ENCODE measurements around the gene POU2F3.

Gene POU2F3

DNA sequence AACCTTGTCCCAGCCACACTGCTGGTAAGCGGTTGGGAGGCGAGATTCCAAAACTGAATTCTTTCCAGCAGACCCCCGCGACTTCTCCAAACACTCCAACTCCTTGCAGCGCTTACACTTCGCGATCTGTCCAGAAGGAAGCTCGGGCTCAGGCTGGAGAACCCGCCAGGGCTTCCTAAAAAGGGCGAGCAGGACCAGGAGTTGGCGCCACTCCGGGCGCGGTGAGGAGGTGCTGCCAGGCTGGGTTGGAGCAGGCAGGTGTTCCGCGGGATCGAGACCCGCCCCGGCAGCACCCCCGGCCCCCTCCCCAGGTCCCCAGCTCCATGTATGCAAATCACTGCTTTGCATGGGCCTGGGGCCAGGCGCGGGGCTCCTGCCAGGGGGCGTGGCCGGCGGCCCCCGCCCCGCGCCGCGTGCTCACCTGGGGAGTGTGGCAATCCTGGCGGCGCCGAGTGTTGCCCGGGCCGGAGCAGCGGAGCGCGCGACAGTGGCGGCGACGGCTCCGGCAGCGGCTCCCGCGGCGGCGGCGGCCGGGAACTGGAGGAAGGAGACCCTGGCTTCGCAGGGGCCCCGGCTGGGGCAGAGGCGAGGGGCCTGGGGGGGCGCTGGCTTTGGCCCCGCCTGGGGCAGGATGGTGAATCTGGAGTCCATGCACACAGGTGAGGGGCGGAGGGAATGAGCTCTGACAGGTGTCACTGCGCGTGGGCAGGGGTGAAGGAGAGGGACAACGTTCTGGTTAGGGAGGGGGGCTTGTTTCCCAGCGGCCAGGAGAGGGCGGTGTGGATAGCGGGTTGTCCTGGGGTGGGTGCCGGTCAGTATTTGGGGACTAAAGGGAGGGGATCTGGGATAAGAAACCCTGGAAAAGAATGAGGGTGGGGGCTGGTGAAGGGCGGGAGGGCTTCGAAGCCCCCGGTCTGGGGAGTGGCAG lies at the start of gene POU2F3:
Gene POU2F3, plus strand, starts transcription at position 428 of the 928 bp plus-strand sequence. Its CDS starts 204 bp downstream, at position 632.
- no peak for DNase-seq

DNA sequence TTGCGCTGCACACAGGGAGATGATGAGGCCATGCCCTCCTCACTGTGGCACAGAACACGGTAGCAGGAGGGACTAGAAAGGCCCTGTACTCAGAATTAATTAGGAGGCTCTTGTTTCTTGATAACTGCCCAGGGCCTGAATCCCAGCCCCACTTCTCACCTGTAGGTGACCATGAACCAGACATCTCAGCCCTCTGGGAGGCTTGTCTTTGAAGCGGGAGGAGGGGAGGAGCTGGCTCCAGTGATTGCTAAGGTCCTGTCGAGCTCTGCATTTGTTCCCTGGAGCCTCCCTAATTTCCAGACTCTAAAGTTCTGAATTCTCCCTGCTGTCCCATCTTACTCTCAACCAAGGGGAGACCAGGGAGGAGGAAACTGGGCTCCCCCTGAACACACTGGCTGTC lies 48.9 kb upstream of the POU2F3 start:
- DNase-seq: no peak

DNA sequence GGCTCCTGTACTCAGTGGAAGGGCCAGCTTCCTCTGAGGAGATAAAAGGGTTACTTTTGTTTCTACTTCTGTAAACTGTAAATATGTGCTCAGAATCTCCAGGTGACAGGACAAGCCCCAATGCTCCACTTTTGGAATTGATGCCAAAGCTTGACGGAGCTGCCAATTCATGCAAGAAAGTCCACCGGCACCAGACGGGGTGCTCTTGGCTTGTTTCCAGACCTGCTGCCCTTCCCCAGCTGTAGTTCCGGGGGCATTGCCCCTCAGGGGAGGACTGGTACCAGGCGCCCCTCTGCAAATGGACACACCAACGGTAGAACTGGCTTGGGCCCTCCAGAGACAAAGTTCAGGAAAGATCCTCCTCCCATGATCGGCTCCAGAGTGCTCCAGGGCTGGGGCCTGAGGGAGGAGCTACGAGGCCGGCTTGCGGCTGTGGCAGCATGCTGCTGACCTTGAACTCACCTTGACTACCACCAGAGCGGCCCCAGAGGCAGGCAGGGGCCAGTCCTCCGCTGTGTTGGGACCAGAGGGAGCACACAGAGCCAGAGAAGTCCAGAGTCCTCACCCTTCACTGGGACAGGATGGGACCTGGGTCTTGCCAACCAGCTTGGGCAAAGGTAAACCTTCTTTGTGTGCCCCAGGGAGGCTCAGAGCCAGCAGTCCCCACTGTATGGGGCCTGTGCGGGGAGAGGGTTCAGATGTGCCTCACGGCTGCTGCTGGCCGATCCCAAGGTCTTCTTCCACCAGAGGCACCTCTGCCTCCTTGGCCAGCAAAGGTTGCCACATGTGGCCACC lies 46.9 kb upstream of the POU2F3 start:
- DNase-seq: no peak

DNA sequence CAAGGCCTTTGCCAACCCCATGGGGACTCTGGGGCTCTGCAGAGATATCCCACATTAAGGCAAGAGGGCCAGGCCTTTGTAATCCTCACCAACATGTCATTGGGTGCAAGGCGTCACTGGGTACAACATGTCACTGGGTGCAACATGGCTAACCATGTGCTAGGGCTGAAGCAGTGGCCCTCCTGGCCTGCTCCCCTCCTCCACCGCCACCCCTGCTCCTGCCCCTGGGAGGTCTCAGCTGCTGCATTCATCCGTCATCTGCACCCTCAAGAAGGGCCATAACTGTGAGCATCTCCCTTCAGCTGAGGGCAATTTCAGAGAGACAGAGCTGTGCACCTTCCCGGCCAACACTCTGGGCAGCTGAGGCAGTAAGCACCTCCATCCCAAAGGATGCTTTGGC lies 45.8 kb upstream of the POU2F3 start:
- DNase-seq: no peak

DNA sequence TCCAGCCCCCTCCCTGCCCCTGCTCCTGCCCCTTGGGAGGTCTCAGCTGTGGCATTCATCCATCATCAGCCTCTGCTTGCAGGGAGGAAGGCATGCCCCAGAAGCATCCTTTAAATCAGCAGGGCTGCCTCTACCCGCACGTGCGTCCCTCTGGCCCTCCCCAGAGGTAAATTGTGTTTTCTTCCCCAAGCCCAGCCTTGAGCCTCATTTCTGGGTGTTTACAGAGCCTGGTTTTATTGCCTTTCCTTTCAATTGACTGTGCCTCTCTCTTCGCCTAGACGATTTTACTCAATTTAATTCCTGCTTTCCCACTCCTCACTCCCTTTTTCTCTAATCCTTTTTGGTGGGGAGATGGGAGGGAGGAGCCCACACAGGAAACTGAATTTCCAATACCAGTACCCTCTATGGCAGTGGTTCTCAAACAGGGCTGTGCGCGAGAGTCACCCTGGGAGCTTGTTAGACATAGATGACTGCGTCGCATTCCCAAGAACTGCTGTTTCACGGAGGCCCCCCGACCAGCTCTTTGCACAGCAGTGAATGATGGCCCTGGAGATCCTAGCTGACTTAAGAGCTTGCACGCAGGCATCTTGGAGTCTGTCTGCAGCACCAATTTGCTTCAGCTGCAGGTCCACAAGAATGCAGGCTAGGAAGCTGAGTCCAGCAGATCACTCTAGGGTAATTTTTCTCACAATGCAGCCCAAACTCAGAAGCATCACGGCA lies 44.2 kb upstream of the POU2F3 start:
- DNase-seq: no peak

DNA sequence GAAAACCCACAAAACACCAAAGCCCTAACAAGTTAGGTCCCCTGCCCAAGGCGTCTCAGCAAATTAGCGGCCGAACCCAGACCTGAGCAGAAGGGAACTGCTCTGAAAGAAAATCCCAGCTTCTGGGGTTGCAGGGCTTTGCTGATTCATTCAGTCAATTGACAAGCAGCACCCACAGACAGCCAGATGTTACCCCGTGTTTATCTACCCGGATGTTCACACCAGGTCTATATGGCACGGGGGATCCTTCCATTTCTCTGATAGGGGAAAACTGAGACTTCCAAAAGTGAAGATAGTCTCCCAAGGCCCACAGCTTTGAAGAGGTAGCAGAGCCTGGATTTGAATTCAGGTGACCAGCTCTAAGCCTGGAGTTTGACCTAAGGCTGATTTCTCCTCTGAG lies 43.1 kb upstream of the POU2F3 start:
- no peak for DNase-seq

DNA sequence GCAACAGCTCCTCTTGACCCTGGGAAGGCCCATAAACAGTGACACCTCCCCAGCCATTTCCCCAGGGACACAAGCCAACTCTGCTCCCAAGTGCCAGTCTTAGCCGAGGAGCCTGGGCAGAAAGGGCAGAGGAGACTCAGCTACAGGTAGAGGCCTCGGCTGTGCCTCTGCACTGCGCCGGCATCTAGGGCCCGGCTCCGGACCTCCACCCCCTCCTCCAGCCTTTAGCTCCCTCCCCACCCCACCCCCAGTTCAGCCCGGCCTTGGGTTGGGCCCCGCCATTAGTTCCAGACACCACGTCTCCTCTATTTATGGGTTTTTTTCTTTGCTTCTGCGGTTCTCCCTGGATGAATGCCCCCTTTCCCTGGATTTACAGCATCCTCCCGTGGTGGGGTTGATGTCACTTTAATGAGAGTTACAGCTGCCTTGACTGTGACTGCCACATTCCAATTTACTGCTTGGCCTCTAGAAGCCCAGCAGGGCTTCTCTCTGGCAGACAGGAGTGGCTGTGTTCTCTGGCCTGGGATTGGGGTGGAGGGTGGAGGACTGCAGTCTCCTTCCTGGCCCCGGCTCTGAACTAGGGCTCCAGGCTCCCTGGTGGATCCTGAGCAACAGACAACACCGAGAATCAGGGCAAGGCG lies 42.6 kb upstream of the POU2F3 start:
- no peak for DNase-seq

DNA sequence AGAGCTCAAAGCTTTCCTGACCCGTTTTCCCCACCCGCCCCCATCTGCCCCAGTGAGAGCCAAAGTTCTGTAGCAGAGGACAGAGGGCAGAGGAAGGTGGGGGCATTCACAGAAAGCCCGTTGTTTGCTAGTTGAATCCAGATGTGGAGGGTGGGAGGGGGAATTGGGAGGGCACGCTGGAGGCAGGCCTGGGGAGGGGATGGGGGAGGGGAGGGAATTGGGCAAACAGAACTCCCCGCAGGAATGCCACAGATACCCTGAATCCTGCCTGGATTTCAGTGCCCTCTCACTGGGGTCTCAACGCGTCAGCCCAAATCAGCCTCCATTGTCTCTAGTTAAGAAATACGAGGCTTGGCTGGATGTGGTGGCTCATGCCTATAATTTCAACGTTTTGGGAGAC lies 42.0 kb upstream of the POU2F3 start:
- DNase-seq: no peak

DNA sequence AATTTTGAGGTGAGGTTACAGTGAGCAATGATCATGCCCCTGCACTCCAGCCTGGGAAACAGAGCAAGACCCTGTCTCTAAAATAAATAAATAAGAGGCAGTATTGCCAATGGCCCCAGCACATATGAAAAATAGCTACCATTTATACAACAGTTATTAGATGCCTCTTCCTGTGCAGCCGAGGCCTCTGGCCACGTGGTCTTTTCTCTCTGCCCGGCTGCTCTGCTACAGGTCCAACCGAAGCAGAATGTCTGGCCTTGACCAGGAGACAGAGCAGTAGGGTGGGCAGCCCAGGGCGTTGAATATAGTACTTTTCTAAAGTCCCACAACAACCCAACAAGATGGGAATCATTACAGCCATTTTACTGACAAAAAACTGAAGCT lies 41.5 kb upstream of the POU2F3 start:
- no peak for DNase-seq

DNA sequence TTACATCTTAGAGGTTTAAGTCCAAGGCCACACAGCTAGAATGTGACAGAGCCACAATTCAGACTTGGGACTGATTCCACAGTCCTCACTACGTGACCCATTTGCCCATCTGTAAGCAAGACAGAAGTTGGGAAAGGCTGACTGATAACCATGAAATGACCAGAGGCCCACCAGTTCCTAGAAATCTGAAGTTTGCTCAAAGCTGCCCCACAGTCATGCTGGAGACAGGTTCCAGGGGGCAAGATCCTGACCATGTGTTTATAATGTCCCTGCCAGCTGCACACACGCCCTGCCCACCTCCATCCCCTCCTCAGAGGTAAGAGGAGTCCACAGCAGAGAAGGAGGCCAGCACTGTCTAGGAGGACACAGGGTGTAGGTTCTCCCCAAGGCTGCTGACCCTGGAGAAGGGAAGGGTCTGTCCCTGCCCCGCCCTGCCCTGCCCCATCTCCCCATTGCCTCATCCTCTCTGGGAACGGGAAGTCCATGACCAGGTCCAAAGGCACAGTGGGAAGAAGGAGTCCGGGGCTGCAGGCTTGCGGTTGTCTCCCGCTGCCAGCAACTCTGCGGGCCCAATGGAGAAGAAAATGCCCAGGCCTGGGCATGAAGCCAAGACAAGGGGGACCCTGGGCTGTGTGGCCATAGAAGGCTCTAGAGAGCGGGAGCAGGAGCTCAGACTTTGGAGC lies 41.0 kb upstream of the POU2F3 start:
- no peak for DNase-seq

DNA sequence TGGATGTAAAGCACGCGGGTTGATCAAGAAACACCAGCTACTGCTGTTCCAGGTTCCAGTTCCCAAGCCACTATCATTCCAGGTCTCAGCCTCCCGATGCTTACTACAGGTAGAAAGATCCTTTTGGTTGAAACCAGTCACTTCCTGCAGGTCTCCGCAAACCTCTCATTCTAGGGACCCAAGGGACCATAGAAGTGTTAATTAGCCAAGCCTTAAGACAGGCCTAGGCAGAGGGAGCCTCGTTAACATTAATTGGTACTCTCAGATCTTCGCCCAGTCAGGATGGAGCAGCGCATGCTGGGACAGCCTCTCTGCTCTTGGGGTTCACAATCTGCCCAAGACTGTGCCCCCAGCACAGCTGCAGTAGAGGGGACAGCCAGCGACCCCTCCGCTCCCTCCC lies 40.3 kb upstream of the POU2F3 start:
- DNase-seq: no peak

DNA sequence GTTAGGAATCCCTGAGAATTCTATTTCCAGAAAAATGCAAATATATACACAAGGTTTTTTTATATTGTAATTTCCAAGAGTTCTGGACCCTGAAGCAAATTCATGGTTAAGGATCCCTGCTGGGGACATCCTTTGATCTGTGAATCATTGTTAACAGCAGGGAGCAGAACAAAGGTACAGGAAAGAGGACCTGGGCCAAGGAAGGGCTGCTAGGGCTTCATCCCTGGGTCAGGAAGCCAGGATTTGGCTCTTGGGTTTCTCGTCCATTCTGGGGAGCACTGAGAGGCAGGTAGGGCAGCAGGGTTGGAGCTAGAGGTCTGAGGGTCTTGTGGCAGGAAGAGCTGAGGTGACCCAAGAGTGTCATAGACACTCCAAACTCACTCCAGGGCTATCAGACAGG lies 39.3 kb upstream of the POU2F3 start:
- DNase-seq: no peak

DNA sequence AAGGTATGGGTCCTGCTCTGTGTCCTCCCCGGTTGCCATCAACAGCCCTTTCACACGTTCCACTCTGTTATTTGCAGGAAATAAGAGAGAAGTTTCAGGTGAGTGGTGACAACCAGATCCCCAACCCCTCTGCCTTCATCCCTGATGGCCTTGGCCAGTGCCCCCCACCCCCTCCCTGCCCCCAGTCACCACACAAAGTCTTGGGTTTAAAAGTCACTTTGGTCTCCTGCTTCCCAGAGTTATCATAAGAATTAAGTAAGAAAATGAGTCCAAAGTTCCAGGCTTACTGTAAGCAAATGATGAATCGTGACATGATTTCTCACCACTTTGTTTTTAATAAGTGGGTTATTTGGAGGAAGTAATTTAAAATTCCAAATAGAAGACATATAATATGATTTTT lies 38.3 kb upstream of the POU2F3 start:
- no peak for DNase-seq

DNA sequence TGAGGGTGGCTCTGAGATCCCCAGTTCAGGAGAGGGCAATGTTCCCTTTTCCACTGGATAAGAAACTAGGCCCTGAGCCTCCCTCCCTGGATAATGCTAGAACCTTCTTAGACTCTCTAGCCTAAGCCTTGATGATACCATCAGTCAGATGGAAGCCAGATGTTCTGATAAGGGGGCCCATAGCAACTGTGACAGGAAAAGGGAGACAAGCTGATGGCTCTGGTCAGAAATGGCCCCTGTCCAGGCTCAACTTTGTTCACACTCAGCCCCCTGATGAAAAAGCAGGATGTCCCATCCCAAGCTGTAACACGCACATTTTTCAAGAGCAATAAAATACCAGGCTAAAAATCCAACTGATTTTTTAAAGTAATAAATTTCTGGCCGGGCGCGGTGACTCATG lies 36.3 kb upstream of the POU2F3 start:
- no peak for DNase-seq

DNA sequence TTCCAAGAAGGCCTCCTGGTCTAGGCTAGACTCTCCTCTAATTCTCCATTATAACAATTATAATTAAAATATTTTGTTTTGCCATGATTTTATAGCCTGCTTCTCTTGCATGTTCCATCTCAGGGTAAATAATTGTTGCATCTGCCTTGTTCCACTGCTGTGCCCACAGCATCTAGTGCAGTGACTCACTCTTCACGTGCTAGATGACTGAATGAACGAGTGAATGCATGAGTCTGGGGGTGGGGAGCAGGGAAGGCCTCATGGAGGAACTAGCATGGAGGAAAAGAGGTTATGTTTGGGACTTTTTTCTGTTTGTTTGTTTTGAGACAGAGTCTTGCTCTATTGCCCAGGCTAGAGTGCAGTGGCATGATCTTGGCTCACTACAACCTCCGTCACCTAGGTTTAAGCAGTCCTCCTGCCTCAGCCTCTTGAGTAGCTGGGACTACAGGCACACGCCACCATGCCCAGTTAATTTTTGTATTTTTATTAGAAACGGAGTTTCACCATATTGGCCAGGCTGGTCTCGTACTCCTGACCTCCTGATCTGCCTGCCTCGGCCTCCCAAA lies 34.3 kb upstream of the POU2F3 start:
- no peak for DNase-seq

DNA sequence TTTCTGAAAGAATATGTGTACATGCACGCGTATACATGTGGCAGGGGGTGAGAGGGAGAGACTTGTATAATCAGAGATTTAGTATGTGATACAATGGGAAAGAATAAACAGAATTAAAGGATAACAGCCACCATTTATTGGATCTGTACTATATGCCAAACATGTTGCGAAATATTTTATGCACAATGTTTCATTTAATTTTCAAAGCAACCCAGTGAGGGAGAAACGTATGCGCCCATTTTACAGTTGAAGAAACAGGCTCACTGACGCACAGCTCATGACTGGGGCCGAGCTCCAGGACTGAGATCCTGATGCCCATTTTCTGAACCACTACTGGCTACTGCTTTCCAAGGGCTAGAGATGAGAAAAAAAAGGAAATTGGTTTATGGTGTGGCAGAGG lies 32.4 kb upstream of the POU2F3 start:
- no peak for DNase-seq

DNA sequence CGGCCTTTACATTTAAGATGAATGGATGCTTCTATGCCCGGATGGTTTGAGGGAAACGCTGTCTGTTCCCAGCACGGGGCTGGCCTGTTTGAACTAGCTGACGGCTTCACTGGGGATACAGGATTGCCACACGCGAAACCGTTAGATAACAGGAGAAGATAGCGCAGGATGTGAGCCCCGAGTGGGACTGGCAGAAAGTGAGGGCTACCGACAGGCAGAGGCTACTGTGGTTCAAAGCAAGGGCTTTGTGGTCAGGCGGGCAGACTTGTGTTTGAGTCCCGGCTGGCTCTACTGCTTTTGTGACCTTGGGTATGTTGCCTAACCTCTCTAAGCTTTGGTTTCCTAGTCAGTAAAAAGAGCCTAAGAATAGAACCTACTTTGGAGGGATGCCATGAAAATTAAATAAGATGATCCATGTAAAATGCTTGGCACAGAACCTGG lies 31.9 kb upstream of the POU2F3 start:
- DNase-seq: no peak

DNA sequence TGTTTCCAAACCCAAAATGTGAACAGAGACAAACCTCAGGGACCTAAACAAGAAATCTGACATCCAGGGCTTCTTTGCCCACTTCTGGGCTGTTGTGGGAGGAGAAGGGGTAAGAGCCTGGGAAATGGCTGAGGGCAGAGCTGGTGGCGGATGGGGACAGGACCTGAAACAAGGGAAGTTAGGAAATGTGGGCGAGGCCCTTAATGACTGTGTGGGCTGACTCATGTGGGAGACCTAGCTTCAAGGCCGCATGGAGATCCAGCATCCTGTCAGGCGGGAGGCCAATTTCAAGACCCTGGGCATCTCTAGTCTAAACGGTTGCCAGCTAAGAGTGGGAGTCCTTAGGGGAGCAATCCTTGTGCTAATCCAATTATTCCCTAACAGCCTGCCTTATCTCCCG lies 31.2 kb upstream of the POU2F3 start:
- DNase-seq: no peak

DNA sequence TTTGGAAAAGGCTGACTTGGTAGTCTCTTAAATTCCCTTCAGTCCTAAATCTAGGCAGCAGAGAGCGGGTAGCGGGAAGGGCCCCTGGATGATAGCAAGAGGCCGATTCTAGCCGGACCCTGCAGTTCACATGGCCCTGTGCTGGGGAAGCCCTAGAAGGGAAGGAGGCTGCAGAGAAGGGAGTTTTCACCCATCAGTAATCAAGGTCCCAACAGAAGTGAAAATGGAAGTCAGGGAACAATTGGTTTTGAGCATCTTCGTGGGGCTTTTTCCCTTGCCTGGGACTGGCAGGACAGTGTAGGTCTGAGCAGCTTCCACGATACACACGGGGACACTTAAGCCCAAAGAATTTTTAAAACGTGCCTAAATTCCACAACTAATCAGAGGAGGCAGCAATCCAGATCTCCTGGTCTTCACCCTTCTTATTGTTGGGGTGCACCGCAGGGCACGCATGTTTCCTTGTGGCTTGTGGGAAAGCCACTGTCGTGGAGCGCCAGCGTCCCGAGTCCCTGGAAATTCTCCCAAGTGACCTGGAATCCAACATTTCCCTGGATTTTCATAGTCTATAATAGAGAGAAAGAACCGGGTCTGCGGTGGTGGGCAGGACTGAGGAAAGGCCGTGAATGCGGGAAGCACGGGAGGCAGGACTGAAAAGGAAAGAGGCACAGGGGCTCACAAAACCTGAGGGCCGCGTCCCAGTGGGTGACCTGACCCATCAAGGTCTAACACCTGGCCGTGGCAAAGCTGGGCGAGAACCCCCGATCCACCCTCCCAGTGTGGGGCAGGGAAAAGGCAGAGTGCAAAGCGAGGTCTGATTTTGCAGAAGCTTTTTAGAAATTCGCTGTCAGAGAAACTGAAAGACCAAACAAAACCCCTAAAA lies 30.0 kb upstream of the POU2F3 start:
- no peak for DNase-seq

DNA sequence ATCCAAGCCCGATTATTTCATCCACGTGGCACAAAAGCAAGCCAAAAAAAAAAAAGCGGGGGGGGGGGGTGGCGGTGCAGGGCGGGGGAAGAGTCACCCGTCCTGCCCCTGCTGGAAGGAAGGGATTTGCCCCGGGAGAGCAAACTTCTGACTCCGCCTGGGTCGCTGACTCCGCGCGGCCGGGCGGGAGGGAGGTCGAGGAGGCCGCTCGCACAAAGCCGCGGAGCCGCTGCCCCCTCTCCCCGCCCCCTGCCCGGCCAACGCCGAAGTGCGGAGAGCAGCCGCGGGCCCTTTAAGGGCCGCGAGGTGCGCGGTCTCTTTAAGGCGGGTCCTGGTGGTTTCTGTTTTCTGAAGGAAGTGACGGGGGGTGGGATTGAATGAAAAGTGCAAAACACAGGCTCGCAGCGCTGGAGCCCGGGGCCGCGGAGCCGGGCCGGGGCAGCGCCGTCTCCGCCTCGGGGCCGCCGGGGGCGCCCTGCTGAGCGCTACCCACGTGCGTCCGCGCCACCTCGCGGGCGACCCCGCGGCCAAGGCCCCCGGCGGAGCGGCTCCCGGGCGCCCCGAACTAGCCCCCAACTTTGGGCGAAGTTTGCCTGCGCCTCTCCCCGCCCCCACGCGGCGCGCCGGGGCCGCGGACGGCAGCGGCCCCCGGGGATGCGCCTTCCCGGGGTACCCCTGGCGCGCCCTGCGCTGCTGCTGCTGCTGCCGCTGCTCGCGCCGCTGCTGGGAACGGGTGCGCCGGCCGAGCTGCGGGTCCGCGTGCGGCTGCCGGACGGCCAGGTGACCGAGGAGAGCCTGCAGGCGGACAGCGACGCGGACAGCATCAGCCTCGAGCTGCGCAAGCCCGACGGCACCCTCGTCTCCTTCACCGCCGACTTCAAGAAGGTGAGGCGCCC lies 29.1 kb upstream of the POU2F3 start, which contains the start of gene OAF:
Gene OAF, plus strand, starts transcription at position 407 of the 896 bp plus-strand sequence. Its CDS starts 248 bp downstream, at position 655.
- DNase-seq: no peak

Measured in NCI-H2029 treated with DMSO at 0.1 percent for 48 hours (cell line).